Inflammatory macrophage treated with lipopolysaccharide for 4 hours (primary cell): ENCODE results near the gene MLPH.

ENCODE experiments used
- DNase-seq: peaks from one replicate; pipeline ENCODE4 v3.0.0-alpha.2; 2020

Gene MLPH

DNA sequence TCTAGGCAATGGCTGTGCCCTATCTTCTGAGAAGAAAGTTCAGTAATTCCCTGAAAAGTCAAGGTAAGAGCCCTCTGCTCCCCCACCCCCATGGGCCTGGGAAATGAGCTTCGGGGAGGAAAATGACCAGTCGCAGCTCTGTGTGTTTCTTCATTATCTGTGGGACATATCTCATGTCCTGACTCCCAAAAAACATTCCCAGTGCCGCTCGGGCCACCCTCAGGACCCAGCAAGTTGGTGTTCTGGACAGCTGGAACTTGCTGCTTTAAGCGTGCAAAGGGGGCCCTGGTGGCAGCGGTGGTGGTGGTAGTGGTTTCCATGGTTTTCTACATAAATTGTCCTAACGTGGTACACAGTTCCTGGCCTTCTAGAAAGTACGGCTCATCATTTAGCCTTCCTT lies 62.2 kb downstream of the MLPH start:
- no peak for DNase-seq

DNA sequence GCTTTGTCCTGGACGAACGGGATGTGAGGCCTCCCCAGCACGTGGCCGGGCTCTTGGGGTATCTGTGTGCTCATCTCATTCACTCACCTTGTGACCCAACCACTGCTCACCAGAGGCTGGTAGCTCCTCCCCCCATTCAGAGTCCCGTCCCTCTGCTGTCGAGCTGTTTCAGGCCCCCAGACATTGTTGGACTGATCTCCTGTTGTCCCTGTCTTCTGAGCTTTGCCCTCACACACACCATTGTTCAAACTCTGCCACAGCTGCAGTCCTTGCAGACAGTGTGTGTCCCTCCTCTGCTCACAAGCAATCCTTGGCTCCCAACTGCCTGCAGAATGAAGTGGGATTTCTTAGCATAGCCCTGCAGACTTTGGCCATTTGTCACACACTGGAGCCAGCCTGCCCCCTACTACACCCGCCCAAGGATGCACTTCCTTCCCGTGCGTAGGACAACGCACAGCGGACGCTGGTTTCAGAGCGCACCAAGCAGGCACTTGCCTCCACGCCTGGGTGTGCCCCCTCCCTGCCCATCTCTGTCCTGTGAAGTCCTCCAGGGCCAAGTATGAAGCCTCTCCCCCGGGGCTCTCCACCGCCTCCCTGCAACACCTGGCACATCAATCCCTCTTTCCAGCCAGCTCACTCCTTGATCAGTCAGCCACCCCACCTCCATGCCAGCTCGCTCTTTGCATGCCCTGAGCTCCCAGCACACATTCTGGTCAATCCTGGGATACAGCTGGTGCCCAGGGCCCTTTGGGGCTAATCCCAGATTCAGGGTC lies 62.8 kb downstream of the MLPH start:
- no peak for DNase-seq

DNA sequence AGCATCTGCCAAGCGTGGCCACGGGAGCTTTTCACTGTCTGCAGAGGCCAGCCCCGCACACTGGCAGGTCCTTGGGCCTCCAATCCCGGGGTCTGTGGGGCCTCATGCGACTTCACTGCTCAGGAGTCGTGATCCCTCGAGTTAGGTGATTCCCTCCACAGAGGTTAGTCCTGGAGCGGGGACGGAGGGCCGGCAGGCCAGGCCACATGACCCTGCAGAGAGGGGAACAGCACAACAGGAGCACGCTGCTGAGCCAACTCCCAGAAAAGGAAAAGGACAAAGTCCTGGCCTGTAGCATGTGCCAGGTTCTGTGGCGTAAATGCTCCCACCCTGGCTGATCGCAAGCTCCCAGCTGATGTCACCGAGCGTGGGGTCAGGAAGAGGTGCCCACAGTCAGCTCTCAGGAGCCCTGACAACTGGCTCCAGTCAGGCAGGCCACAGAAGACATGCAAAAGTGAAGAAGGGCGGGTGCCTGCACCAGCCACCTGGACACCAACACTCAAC lies 64.1 kb downstream of the MLPH start:
- DNase-seq = no peak

DNA sequence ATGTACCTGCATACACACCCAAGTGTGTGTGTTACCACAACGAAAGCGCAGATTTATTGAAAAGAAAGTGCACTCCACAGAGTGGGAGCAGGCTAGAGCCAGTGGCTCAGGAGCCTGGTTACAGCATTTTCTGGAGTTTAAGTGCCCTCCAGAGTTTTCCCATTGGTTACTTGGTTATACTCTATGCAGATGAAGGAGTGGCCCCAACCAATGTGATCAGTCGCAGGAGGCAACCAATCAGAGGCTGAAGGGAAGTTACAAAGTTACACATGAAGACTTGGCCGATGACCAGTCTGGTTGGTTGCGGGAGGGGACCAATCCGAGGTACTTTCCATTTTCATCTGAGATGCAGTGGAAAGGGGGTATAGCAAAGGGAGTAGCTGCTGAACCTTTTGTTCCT lies 65.9 kb downstream of the MLPH start:
- no peak for DNase-seq

DNA sequence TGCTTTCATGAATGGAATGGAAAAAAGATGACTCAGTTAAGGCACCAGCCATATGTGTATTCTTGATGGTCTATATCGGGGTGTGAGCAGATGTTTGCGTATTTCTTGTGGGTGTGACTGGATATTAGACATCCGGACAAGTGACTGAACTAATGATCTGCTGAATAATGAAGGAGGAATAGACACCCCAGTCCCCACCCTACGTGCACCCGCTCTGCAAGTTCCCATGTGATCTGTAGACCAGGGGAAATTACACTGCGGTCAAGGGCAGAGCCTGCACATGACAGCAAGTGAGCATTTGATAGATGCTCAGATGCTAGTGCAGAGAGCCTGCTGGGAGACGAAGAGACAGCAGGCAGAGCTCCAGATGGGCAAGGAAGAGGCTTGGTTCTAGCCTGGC lies 66.9 kb downstream of the MLPH start:
- no peak for DNase-seq

DNA sequence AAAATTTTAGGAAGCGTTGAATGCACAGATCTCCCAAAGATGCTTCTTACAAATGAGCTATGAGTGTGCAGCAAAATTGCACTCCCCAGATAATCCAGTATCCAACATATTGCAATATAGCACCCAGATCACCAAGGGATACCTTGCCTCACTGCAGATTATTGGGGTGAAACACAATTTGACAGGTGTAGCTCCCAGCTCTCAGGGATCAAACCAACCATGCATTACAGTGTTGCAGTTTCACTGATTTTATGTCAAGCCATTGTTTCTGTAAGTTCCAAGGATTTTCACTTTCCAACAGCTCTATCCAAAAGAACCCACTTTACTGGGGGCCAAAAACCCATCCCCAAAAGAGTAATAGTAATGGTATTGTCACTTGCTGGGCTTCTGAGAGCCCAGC lies 68.5 kb downstream of the MLPH start:
- no peak for DNase-seq

DNA sequence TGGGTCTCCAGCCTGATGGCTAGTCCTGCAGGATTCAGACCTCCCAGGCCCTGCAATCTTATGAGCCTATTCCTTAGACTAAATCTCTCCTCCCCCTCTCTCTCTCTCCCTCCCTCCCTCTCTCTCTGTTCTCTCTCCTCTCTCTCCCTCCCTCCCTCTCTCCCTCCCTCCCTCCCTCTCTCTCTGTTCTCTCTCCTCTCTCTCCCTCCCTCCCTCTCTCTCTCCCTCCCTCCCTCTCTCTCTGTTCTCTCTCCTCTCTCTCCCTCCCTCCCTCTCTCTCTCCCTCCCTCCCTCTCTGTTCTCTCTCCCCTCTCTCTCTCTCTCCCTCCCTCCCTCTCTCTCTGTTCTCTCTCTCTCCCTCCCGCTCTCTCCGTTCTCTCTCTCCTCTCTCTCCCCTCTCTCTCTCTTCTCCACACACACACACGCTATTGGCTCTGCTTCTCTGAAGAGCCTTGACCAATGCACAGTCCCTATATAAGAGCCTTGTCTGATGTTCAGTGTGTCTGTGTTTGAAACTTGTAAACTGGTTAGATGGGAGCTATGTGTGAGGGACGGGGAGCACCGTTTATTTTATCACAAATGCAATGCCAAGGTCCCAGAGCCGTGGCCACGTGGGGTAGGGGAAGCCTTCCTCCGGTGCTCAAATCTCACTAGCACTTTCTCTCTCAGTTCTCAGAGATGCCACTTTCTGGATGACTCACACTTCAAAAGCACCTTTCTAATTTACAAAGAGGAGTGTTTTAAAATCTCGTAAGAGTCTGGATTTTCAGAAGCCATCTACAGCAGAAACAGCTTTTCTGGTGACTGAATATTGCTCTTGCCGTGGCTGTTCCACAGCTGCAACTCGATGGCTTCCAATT lies 70.0 kb downstream of the MLPH start:
- DNase-seq = no peak

DNA sequence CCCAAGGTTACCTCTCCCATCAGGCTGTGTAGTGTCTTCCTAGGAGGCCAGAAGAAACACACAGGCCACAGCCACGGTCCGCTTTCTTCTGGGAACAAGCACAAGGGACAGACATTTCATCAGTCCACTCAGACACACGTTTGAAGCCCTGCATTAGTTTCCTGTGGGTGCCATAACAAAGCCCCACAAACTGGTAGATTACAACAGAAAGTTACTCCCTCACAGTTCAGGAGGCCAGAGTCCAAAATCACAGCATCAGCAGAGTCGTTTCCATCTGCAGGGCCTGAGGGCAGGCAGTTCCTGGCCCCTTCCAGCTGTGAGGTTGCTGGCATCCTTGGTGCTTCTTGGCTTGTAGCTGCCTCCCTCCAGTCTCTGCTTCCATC lies 70.6 kb downstream of the MLPH start:
- no peak for DNase-seq

DNA sequence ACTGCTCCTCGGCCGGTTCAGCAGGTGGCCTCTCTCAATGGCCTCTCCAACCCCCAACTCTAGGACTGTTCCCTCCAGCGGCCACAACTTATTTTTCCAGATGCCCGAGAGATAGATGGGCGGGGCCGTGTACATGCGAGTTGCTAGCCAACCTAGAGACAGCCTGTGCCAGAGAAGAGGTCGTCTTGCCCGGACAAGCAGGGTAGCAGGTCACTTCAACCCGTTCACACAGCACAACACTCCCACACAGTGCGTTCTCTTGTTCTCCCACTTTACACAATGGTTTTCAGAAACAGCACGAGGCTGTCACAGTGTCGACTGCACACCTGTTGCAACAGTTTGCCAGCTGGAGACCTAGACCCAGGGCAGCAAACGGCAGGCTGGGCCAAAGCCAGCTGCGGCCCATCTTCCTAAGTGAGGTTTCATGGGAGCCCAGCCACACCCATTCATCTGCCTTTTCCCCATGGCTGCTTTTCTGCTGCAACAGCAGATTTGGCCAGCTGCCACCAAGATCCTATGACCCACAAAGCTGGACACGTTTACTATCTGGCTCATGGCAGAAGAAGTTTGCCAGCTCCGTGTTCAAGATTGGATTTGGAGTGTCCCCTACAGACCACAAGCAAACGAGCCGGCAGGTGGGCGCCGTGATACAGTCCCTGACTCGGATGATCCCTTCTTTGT lies 72.0 kb downstream of the MLPH start:
- DNase-seq = no peak

DNA sequence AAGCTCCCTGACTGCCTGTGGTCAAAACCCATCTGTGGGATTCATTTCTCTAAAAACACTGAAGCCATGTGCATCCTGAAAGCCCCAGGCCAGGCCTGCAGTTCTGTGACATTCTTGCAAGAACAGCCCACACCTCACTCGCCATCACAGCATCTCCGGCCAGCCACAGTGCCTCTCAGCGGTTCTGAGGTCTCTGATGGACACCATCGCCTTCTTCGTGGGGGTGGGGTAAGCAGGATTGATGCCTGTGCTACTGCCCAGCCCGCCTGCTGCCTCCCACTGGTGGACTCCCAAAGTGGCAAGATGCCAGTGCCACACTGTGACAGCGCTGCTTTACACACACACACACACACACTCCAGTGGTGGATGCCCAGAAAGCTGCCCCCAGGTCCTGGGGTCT lies 74.2 kb downstream of the MLPH start:
- DNase-seq = no peak

DNA sequence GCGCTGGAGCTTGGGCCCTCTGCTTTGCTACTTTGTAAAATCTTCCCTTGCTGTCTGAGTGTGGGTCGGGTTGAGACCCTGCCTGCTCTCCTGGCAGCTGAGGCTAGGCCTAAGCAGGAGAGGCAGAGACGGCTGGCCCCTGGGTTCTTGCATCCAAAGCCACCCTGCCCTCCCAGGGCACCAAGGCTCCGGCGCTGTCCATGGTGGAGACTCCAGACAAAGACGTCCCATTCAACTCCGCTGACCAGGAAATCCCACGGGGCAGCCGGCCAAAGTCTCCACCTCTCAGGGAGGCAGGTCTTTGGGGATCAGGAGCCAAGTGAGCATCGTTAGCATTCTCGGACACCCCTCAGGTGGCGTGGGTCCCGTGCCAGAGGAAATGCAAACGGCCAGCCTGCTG lies 76.8 kb downstream of the MLPH start:
- DNase-seq = no peak

DNA sequence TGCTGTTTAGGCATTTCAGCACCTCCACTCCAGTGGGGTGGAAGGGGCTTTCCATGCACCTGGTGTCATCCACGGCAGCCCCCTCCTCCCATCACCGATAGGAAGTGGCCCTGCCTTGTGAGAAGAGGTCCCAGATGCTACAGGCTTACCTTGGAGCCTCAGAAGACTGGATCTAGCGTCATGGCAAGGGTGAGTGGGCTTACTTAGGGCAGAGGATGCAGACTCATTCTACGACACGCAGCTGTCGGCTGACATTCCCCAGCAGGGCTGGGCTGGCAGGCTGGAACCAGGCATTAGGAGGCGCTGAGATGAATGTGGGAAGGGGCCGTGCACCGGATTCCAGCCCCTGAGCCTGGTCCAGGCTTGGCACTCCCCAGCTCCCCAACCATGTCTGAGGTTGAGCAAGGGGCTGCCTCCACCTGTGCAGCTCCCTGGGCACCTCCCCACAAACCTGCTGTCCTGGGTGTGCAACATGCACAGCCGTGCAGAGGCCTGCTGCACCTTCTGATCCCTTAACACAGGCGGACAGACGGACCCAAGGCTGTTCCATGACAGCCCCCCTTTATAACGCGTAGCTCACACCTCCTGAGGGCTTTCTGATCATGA lies 77.6 kb downstream of the MLPH start:
- no peak for DNase-seq

DNA sequence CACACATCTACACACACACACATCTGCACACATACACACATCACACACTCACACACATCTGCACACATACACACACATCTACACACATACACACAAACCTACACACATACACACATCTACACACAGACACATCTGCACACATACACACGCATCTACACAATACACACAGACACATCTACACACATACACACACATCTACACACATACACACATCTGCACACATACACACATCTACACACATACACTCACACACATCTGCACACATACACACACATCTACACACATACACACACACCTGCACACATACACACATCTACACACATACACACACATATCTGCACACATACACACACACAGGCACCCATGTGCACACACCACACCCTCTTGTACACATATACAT lies 78.9 kb downstream of the MLPH start:
- DNase-seq = no peak

DNA sequence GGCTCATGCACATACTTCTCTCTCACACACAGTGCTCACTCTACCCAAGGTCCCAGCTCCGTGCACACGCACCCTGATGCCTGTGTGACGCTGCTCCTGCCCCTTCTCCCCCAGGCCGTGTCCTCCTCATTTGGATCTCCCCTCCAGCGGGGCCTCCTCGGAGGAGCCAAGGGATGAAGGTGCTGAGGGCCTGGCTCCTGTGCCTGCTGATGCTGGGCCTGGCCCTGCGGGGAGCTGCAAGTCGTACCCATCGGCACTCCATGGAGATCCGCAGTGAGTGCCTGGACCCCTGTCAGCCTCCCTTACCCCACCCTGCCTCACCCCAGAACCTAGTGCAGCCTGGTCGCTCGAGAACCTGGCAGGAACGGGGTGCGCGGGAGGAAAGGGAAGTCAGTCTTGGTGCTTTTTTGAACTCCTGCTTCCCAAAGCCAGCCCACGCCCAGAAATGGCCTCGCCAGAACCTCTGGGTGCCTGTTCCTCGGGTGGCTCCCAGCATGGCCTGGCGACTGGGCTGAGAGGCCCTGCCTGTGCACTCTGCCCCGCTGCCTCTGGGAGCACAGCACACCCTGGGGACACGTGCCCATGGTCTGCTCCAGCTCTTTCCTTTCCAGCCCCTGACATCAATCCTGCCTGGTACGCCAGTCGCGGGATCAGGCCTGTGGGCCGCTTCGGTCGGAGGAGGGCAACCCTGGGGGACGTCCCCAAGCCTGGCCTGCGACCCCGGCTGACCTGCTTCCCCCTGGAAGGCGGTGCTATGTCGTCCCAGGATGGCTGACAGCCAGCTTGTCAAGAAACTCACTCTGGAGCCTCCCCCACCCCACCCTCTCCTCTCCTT lies 79.6 kb downstream of the MLPH start, which contains the start of gene PRLH:
PRLH (plus strand) TSS at position 174 of the 835 bp plus-strand sequence; CDS start at position 174, 0 bp downstream.
- DNase-seq = no peak

DNA sequence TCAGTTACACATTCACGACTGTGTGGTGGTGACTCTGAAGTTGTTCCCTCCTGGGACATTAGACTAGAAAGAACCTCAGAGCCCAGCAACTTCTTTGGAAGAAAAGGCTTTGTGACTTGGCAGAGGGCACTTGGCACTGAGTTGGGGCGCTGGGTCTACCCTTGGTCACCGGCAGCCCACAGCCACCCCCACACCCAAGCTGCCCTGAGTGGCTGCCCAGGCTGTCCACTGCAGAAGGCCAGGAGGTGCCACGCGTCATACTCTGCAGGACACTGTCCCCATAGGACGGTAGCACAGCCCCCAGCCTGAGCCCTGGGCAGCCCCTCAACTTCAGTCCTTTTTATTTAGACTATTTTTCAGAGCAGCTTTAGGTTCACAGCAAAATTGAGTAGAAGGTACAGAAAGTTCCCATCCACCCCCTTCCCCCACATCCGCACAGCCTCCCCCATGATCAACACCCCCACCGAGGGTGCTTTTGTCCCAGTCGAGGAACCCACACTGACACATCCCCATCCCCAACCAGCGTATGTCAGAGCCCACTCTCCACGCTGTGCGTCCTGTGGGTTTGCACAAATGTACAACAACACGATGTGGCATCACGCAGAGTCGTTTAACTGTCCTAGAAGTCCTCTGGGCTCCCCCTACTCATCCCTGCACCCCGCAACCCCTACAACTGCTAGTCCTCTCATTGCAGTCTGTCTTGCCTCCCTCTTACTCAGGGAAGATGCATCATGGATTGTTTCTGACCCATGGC lies 80.4 kb downstream of the MLPH start:
- no peak for DNase-seq

DNA sequence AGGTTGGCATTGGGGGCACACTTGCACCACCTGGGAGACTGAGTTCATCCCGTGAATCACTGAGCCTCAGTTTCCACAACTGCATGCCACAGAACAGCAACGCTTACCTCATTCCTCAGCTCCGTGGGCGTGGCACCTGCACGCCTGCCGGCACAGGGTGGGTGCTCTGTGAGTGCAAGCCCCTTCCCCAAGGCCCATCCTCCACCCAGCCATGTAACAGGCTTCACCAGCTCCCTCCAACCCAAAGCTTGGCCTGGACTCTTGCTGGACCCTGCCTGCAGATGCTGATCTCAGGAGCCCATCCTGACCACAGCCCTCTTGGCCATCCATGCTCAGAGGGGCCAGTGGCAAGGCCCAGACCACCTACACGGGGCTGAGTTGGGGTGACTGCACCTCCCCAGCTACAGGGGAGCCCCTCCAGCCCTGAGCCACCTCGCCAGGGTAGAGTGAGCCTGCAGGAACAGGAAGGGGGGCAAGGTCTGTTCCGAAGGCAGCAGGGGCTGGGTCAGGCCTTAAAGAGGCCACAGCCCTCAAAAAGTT lies 81.1 kb downstream of the MLPH start:
- DNase-seq = no peak

DNA sequence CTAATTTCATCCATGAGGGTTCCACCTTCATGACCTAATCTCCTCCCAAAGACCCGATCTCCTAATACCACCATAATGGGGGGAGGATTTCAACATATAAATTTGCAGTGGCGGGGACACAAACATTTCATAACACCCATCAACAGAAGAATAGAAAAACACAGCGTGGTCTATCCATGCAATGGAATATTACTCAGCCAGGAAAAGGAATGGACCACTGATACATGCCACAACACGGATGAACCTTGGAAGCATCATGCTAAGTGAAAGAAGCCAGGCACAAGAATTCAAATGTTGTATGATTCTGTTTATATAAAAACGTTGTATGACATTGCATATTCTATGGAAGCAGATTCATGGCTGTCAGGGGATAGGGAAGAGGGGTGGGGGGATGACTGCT lies 82.0 kb downstream of the MLPH start:
- no peak for DNase-seq

DNA sequence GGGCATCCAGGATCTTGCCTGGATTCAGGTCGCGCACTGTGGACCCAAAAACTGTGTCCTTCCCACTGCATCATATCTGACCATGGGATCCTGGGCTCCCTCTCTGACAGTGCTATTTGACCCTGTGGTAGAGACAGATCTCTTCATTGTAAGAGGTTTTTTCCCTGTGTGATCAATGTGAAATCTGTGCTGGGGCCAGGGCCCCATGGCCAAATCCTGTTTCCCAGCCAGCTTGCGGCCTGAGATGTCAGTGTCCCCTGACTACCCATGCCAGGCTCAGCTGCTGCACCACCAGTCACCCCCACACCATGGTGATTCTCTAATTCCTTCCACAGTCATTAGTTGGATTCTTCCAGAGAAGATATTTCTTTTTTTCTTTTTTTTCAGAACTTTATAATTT lies 82.8 kb downstream of the MLPH start:
- no peak for DNase-seq

DNA sequence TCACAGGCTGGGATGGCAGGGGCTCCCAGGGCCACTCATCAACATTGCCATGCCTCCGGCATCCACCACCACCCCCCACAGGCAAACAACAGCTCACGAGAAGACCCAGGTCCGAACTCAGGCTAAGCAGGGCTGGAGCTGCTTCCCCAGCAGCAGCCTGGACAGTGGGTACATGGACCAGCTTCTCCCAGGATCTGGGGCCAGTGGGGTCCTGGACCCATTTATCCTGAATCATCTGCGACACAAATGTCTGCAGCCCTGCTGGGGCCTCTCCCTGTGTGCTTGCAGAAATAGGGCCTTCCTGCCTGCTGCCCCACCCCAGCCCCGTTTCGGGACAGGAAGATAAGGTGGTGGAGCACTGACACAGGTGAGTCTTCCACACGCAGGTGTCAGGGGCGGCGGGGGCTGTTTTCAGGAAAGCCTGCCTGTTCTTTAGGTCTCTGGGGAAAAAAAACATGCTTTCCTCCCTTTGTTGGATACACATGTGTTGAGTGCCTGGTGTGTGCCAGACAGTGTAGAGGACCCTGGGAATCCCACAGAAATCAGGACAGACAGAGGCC lies 83.8 kb downstream of the MLPH start:
- no peak for DNase-seq

DNA sequence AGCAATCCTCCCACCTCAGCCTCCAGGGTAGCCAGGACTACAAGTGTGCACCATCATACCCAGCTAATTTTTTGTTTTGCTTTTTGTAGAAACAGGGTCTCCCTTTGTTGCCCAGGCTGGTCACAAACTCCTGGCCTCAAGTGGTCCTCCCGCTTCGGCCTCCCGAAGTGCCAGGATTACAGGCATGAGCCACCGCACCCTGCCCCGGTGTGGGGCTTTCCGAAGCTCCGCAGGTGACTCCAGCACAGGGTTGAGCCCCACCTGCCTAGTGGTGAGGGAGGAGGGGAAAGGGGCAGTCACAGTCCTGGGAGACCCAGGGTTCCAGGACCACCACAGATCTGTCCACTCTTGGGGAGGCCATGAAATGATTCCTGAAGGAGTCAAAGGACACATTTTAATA lies 84.5 kb downstream of the MLPH start:
- DNase-seq = no peak
